SK-N-SH treated with all-trans-retinoic acid at 6 μM for 48 hours (cell line): Measurements from ENCODE around the gene RAB30.

ENCODE experiments used
- ARNTL ChIP-seq: fragments of 450-650 bp; formaldehyde crosslinking; IDR thresholded peaks from 2 replicates; pipeline ENCODE4 v1.5.0; 2020; ENCODE audit warnings: low read depth, mild to moderate bottlenecking, moderate library complexity, borderline replicate concordance
- BACH2 ChIP-seq: fragments of 250-450 bp; sonication (Bioruptor Pico); IDR thresholded peaks from 2 replicates; pipeline ENCODE4 v1.9.0; 2021; ENCODE audit warnings: mild to moderate bottlenecking, borderline replicate concordance
- CSDC2 ChIP-seq: fragments of 250-450 bp; sonication (Bioruptor Pico); IDR thresholded peaks from 2 replicates; pipeline ENCODE4 v1.5.0; 2020; ENCODE audit warnings: mild to moderate bottlenecking, moderate library complexity
- GLIS3 ChIP-seq: fragments of 250-450 bp; sonication (Bioruptor Pico); IDR thresholded peaks from 2 replicates; pipeline ENCODE4 v1.5.0; 2020; ENCODE audit warnings: mild to moderate bottlenecking, moderate library complexity
- OSR1 ChIP-seq: fragments of 250-450 bp; sonication (Bioruptor Pico); IDR thresholded peaks from 2 replicates; pipeline ENCODE4 v1.8.0; 2022; ENCODE audit warnings: moderate library complexity, mild to moderate bottlenecking, inconsistent platforms
- ZNF70 ChIP-seq: fragments of 450-650 bp; formaldehyde crosslinking; IDR thresholded peaks from 2 replicates; pipeline ENCODE4 v1.5.0; 2020; ENCODE audit warnings: mild to moderate bottlenecking, moderate library complexity

- no peak for TF ChIP-seq BACH2 (CRISPR knock-in tag)
- no peak for TF ChIP-seq OSR1 (CRISPR knock-in tag)
- TF ChIP-seq GLIS3: no peak
- TF ChIP-seq CSDC2 (CRISPR knock-in tag): no peak
- TF ChIP-seq ZNF70 (CRISPR knock-in tag): no peak
- no peak for TF ChIP-seq ARNTL (CRISPR knock-in tag)
These were observed 46.4 kb downstream of the RAB30 start for GRCh38 chr11:83025267-83025704.
